Right lobe of liver (tissue), 6 donors: Measurements from ENCODE around the gene SYNGR1. TPM values are rescaled to one million over a fixed set of nuclear protein-coding genes. Genes with fewer than 3 reads are reported as not detected.
"Not testable (repeated sequence)": the region's sequence is repeated elsewhere in the genome, so short reads cannot be mapped to it uniquely, and the experiment has no call there.

Experiments used
- ATAC-seq, 4 donors: fragments of 200-7000 bp; cut with Tn5 transposase; one replicate each; pipeline ENCODE4 v1.9.1; 2020; ENCODE audit warnings: mild to moderate bottlenecking in 4 of 4, moderate library complexity in 4 of 4
- DNase-seq, 3 donors: peaks; one replicate each; pipeline ENCODE4 v3.0.0-alpha.2; 2020
- H3K27ac ChIP-seq, 3 donors: fragments of 200-600 bp; one replicate each; pipeline ENCODE4 v1.8.0; 2022
- H3K27me3 ChIP-seq, 2 donors: fragments of 200-600 bp; one replicate each; pipeline ENCODE4 v1.8.0; 2022
- H3K36me3 ChIP-seq, 4 donors: fragments of 200-600 bp; sonication (generic) in 1 of 4; one replicate each; pipeline versions ENCODE4 v1.5.1 to v1.8.0; 2017 to 2022; ENCODE audit warnings: control low read depth in 1 of 4
- H3K4me1 ChIP-seq, 4 donors: fragments of 200-600 bp; sonication (generic) in 1 of 4; one replicate each; pipeline versions ENCODE4 v1.5.1 to v1.8.0; 2017 to 2022; ENCODE audit warnings: control low read depth in 1 of 4
- H3K4me3 ChIP-seq, 3 donors: fragments of 200-600 bp; one replicate each; pipeline ENCODE4 v1.8.0; 2022
- H3K9me3 ChIP-seq, 4 donors: fragments of 200-600 bp; sonication (generic) in 1 of 4; one replicate each; pipeline versions ENCODE4 v1.5.1 to v1.8.0; 2017 to 2022; ENCODE audit warnings: control low read depth in 1 of 4
- POLR2A ChIP-seq: fragments of 450-650 bp; IDR thresholded peaks from one replicate; pipeline ENCODE4 v1.6.1; 2017; ENCODE audit warnings: antibody characterized with exemption, mild to moderate bottlenecking
- WGBS: methylation state at CpG from one replicate; pipeline ENCODE4 v1.1.6; 2018; ENCODE audit warnings: low coverage, low lambda C conversion rate; ENCODE audit not compliant: insufficient coverage; ENCODE audit errors: missing lambda C conversion rate; 5-methylcytosine and 5-hydroxymethylcytosine counted together
- intact Hi-C, 2 donors: fragments of 100-400 bp; cut with DNase I; formaldehyde crosslinking; loops; one replicate each; pipeline versions ENCODE4 v1.11.2 to v1.14.1; 2022
- total RNA-seq, 6 experiments: library from RNA; depleted of rRNA in 2 of 6; stranded (reverse); fragments of >200 nt in 2 of 6; fragmentation: NEBNext Ultra II Directional in 3 of 6; extraction: Animal tissue kit (Norgen Biotek cat#: 25700) in 3 of 6; gene quantifications; one replicate each; pipeline versions ENCODE4 v1.1.0 to v1.2.4, GENCODE V29; 2016 to 2023
- TF ChIP-seq, protein P1 (sequence below), 4 donors: fragments of 200-600 bp in 3 of 4; fragments of 450-650 bp in 1 of 4; IDR thresholded peaks; one replicate each; pipeline versions ENCODE4 v1.5.1 to v1.8.0; 2016 to 2022; ENCODE audit warnings: antibody characterized with exemption in 4 of 4, mild to moderate bottlenecking in 2 of 4
- donor health status: DM: no; HTN: yes; CAD: no.
- donor health status: DM: no; HTN: no; CAD: no.
- donor health status: DM: no; HTN: no; CAD: no.
- donor health status: DM: no; HTN: yes; CAD: no.
- donor health status: DM: no; HTN: yes; CAD: no.

The SYNGR1 gene
- total RNA-seq, 6 experiments from 2014 or later: 0.74 to 3.2 (median 2.2) TPM

GRCh38 chr22:39318507-39319283, 31.1 kb upstream of the SYNGR1 start:
- TF ChIP-seq, protein P1, sequence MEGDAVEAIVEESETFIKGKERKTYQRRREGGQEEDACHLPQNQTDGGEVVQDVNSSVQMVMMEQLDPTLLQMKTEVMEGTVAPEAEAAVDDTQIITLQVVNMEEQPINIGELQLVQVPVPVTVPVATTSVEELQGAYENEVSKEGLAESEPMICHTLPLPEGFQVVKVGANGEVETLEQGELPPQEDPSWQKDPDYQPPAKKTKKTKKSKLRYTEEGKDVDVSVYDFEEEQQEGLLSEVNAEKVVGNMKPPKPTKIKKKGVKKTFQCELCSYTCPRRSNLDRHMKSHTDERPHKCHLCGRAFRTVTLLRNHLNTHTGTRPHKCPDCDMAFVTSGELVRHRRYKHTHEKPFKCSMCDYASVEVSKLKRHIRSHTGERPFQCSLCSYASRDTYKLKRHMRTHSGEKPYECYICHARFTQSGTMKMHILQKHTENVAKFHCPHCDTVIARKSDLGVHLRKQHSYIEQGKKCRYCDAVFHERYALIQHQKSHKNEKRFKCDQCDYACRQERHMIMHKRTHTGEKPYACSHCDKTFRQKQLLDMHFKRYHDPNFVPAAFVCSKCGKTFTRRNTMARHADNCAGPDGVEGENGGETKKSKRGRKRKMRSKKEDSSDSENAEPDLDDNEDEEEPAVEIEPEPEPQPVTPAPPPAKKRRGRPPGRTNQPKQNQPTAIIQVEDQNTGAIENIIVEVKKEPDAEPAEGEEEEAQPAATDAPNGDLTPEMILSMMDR (IDR thresholded peaks at IDR 0.05): no peak
- TF ChIP-seq POLR2A: peak; percentile 4
- ATAC-seq (peak; percentile 7 to 30 (median 12)), DNase-seq (no peak)
- peaks cover 3 to 44% (median 20%) of the 10 kb centered on the region in 4 donors for H3K4me1 ChIP-seq
- intact Hi-C loops: loop anchor here in 1 of 2 donors (10.0 kb wide), 1 partner anchor 74 kb away; the partner anchor contains the start of gene PDGFB
- peaks cover 16 to 43% (median 31%) of the 10 kb centered on the region in 4 donors for H3K36me3 ChIP-seq
- H3K9me3 ChIP-seq: no peaks in the 10 kb centered on the region
- peak overlapping the region; percentile 65 to 93 (median 91) for H3K4me3 ChIP-seq
- peak overlapping the region; percentile 97 to 99 (median 98) for H3K27ac ChIP-seq
- H3K27me3 ChIP-seq: no peaks in the 10 kb centered on the region
- WGBS: 2% methylated on average over 21 of the region's 26 CpGs

DNA sequence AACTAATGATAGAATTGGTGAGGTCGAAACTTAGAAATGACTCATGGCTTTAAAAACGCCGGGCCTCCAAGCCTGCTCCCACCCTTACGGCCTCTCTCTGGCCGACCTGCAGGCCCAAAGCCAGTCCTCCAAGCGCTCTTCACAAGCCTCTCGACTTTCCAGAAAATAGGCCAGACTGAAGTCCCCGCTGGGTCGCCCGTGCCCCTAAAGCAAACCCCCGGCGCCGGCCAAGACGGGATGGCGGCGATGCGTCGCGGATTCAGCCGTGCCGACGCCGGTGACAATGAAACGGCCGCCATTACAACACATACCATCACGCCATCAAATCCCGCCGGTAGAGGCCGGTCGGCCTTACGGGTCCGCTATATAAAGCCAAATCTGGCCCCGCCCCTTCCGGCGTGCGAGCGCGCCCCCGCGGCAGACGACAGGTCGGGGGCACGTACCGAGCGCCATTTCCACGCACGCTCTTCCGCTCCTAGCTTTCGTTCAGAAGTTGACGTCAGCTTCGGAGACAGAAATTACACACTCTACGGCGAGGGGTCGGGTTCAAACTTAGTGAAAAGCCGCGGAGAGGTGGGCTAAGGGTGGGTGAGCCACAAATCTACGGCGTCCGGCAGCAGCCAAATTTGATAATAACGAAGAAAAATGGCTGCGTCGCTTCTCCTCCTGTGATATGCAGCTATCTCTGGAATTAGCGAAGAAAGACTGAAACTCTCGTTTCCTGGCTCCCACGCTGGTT, 30.3 kb upstream of the SYNGR1 start, which contains the start of gene RPL3:
TSS of gene RPL3 (minus strand) at position 340 of the 739 bp plus-strand sequence. CDS start at position 314, 26 bp downstream.
- TF ChIP-seq, protein P1 (IDR thresholded peaks at IDR 0.05): peak in 2 of 4 donors; percentile 6 to 20
- peak; percentile 89 for TF ChIP-seq POLR2A
- WGBS: 0% methylated on average over 15 of the region's 65 CpGs
- H3K27me3 ChIP-seq: no peaks in the 10 kb centered on the region
- no peaks in the 10 kb centered on the region for H3K9me3 ChIP-seq
- H3K4me3 ChIP-seq: peak within 1 kb of the TSS; percentile 65 to 93 (median 91)
- intact Hi-C loops: loop anchor here in 1 of 2 donors (10.0 kb wide), 1 partner anchor 75 kb away; the partner anchor contains the start of gene PDGFB
- peaks cover 12 to 35% (median 25%) of the 10 kb centered on the region in 4 donors for H3K36me3 ChIP-seq
- ATAC-seq (peak; percentile 78 to 87 (median 86)), DNase-seq (peak; percentile 95 to 97 (median 96))
- peaks cover 3 to 36% (median 18%) of the 10 kb centered on the region in 4 donors for H3K4me1 ChIP-seq
- H3K27ac ChIP-seq: peak within 1 kb of the TSS; percentile 97 to 99 (median 98)

GRCh38 chr22:39320616-39321029, 29.2 kb upstream of the SYNGR1 start:
- peaks cover 3 to 24% (median 14%) of the 10 kb centered on the region in 4 donors for H3K4me1 ChIP-seq
- H3K27me3 ChIP-seq, ATAC-seq, intact Hi-C loops, H3K9me3 ChIP-seq: not testable (repeated sequence)
- peak overlapping the region; percentile 65 to 93 (median 91) for H3K4me3 ChIP-seq
- 87% methylated on average over 23 of the region's 24 CpGs for WGBS
- peak in 1 of 3 donors; percentile 50 for DNase-seq
- peak overlapping the region; percentile 97 to 99 (median 98) for H3K27ac ChIP-seq
- H3K36me3 ChIP-seq: peaks cover 7 to 23% (median 16%) of the 10 kb centered on the region in 4 donors

GRCh38 chr22:39325392-39325932, 24.3 kb upstream of the SYNGR1 start:
- no peaks in the 10 kb centered on the region for H3K36me3 ChIP-seq

More at GRCh38 chr22:39325392-39325932, 24.3 kb upstream of the SYNGR1 start:
- ATAC-seq (no peak), DNase-seq (no peak)
- TF ChIP-seq, protein P1 (IDR thresholded peaks at IDR 0.05): no peak
- TF ChIP-seq POLR2A: no peak
- Histone ChIP-seq H3K27me3 (no peaks in the 10 kb centered on the region), H3K4me3 (no peak overlapping the region), H3K4me1 (no peaks in the 10 kb centered on the region), H3K27ac (no peak overlapping the region), H3K9me3 (no peaks in the 10 kb centered on the region)
- intact Hi-C loops: no loop called here
- 49% methylated on average over 2 of the region's 2 CpGs for WGBS
